CD4-positive, alpha-beta T cell (primary cell): Measurements from ENCODE around the gene CPXM1. TPM values are rescaled to one million over a fixed set of nuclear protein-coding genes. Genes with fewer than 3 reads are reported as not detected.

ENCODE experiments used
- ATAC-seq: fragments of 200-7000 bp; cut with Tn5 transposase; one replicate; pipeline ENCODE4 v1.10.0; 2022; ENCODE audit warnings: mild to moderate bottlenecking; ENCODE audit not compliant: poor library complexity
- CTCF ChIA-PET: fragments of 350-600 bp; sonication (Branson Sonifier 250); formaldehyde crosslinking; loops from one replicate; lab custom pipeline; 2021; ENCODE audit warnings: antibody characterized with exemption, inconsistent platforms; lab: Charles Lee
- POLR2A ChIA-PET: fragments of 350-600 bp; sonication (Branson Sonifier 250); formaldehyde crosslinking; loops from one replicate; lab custom pipeline; 2021; ENCODE audit warnings: antibody characterized with exemption, inconsistent platforms; lab: Charles Lee
- DNase-seq, 14 experiments: peaks; one replicate each; pipeline ENCODE4 v3.0.0-alpha.2; 2013 to 2020; ENCODE audit warnings: mixed read lengths in 2 of 14
- H3K27ac ChIP-seq, 2 donors: one replicate each; pipeline versions ENCODE4 v1.5.1 to v1.7.0; 2013; ENCODE audit warnings: low read length in 2 of 2, low read depth in 1 of 2, mild to moderate bottlenecking in 1 of 2
- H3K27me3 ChIP-seq, 2 experiments: 1 replicate in 1 of 2; 2 replicates in 1 of 2; pipeline versions ENCODE4 v1.6.1 to v1.7.0; 2013; ENCODE audit warnings: low read length in 2 of 2, control low read depth in 1 of 2, mild to moderate bottlenecking in 1 of 2, moderate library complexity in 1 of 2; ENCODE audit not compliant: insufficient read depth in 2 of 2, control insufficient read depth in 1 of 2
- H3K36me3 ChIP-seq: one replicate; pipeline ENCODE4 v1.6.1; 2013; ENCODE audit warnings: low read length, control low read depth; ENCODE audit not compliant: insufficient read depth
- H3K4me1 ChIP-seq: one replicate; pipeline ENCODE4 v1.6.1; 2013; ENCODE audit warnings: low read length, control low read depth; ENCODE audit not compliant: insufficient read depth
- H3K4me3 ChIP-seq: one replicate; pipeline ENCODE4 v1.5.1; 2013; ENCODE audit warnings: mild to moderate bottlenecking, low read length, moderate library complexity
- H3K9me3 ChIP-seq, 2 experiments: 1 replicate in 1 of 2; 2 replicates in 1 of 2; pipeline versions ENCODE4 v1.6.1 to v1.7.0; 2013; ENCODE audit warnings: low read length in 2 of 2, mild to moderate bottlenecking in 2 of 2, control low read depth in 1 of 2, moderate library complexity in 1 of 2; ENCODE audit not compliant: control insufficient read depth in 1 of 2, insufficient read depth in 1 of 2
- H3K27ac Mint-ChIP-seq: one replicate; pipeline ENCODE4 v1.8.0; 2020; ENCODE audit warnings: mixed read lengths
- H3K27me3 Mint-ChIP-seq: one replicate; pipeline ENCODE4 v1.8.0; 2021; ENCODE audit warnings: mixed read lengths
- H3K36me3 Mint-ChIP-seq: one replicate; pipeline ENCODE4 v1.8.0; 2021; ENCODE audit warnings: low read depth, mixed read lengths
- H3K4me1 Mint-ChIP-seq: one replicate; pipeline ENCODE4 v1.8.0; 2021; ENCODE audit warnings: low read depth, mixed read lengths
- H3K4me3 Mint-ChIP-seq: one replicate; pipeline ENCODE4 v1.8.0; 2020; ENCODE audit warnings: mild to moderate bottlenecking, mixed read lengths
- H3K9me3 Mint-ChIP-seq: one replicate; pipeline ENCODE4 v1.8.0; 2020; ENCODE audit warnings: mixed read lengths
- intact Hi-C, 2 experiments: fragments of 100-400 bp; cut with DNase I in 1 of 2; cut with micrococcal nuclease in 1 of 2; formaldehyde crosslinking; loops; one replicate each; pipeline versions ENCODE4 v1.15.1 to v1.9.0; 2023 to 2025; cut with DNase I, micrococcal nuclease
- total RNA-seq, 174 experiments: library from RNA in 2 of 174; stranded (reverse) in 2 of 174; gene quantifications; one replicate each; pipeline ENCODE4 v1.2.3 and lab custom pipeline; 2021 to 2026
- TF ChIP-seq, protein P1 (sequence below): fragments of 200-600 bp; IDR thresholded peaks from one replicate; pipeline ENCODE4 v1.8.0; 2022; ENCODE audit warnings: antibody characterized with exemption, mild to moderate bottlenecking

CPXM1 gene
- total RNA-seq, 2 experiments from 2014 or later, result not detected

DNA sequence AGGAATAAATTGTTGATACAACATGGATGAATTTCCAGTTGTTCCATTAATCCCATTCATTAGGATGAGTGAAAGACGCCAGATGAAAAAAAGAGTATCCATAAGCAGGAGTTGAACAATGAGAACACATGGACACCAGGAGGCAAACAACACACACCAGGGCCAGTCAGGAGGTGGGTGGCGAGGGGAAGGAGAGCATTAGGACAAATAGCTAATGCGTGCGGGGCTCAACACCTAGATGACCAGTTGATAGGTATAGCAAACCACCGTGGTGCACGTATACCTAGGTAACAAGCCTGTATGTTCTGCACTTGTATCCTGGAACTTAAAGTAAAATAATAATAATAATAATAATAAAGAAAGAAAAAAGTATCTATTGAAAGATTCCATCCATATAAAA lies 28.9 kb upstream of the CPXM1 start:
- no peak overlapping the region for H3K4me3 Mint-ChIP-seq
- H3K27ac ChIP-seq, result no peak overlapping the region
- TF ChIP-seq, protein P1, sequence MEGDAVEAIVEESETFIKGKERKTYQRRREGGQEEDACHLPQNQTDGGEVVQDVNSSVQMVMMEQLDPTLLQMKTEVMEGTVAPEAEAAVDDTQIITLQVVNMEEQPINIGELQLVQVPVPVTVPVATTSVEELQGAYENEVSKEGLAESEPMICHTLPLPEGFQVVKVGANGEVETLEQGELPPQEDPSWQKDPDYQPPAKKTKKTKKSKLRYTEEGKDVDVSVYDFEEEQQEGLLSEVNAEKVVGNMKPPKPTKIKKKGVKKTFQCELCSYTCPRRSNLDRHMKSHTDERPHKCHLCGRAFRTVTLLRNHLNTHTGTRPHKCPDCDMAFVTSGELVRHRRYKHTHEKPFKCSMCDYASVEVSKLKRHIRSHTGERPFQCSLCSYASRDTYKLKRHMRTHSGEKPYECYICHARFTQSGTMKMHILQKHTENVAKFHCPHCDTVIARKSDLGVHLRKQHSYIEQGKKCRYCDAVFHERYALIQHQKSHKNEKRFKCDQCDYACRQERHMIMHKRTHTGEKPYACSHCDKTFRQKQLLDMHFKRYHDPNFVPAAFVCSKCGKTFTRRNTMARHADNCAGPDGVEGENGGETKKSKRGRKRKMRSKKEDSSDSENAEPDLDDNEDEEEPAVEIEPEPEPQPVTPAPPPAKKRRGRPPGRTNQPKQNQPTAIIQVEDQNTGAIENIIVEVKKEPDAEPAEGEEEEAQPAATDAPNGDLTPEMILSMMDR, result no peak
- no peak overlapping the region for H3K4me3 ChIP-seq
- H3K4me1 Mint-ChIP-seq, result peaks cover 21% of the 10 kb centered on the region
- no peak overlapping the region for H3K27ac Mint-ChIP-seq
- H3K4me1 ChIP-seq, result peaks cover 8% of the 10 kb centered on the region
- CTCF ChIA-PET, result no interaction called here
- peaks cover 15% of the 10 kb centered on the region for H3K27me3 Mint-ChIP-seq
- no peaks in the 10 kb centered on the region for H3K36me3 Mint-ChIP-seq
- ATAC-seq (no peak), DNase-seq (no peak)
- H3K9me3 ChIP-seq, result no peaks in the 10 kb centered on the region
- POLR2A ChIA-PET, result no interaction called here
- intact Hi-C loops, result no loop called here
- no peaks in the 10 kb centered on the region for H3K27me3 ChIP-seq
- H3K9me3 Mint-ChIP-seq, result no peaks in the 10 kb centered on the region
- H3K36me3 ChIP-seq, result no peaks in the 10 kb centered on the region

DNA sequence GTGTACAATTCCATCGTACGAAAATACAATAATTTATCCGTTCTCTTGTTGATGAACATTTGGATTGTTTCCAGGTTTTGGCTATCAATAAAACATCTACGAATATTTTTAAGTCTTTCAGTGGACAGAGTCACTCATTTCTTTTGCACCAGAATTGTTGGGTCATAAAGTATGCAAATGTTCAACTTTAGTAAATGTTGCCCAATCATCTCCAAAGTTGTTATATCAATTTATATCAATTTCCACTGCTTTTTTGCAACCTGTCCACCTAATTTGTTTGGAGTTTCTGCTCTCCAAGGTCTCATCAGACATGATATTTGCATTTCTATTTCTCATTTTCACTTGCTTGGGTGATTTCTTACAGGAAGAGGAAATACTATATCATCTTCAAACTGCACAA lies 26.2 kb upstream of the CPXM1 start:
- no peak overlapping the region for H3K4me3 ChIP-seq
- intact Hi-C loops, result no loop called here
- no peak overlapping the region for H3K4me3 Mint-ChIP-seq
- H3K27ac Mint-ChIP-seq, result no peak overlapping the region
- ChIA-PET CTCF (interaction anchor here (0.7 kb wide), 1 partner anchor 63 kb away, joined by 3 read pairs; no protein-coding TSS in a partner anchor), POLR2A (no interaction called here)
- H3K9me3 Mint-ChIP-seq, result no peaks in the 10 kb centered on the region
- no peak overlapping the region for H3K27ac ChIP-seq
- DNase-seq (no peak), ATAC-seq (no peak)
- H3K36me3 Mint-ChIP-seq, result no peaks in the 10 kb centered on the region
- H3K9me3 ChIP-seq, result no peaks in the 10 kb centered on the region
- TF ChIP-seq, protein P1, result no peak
- peaks cover 14% of the 10 kb centered on the region for H3K4me1 ChIP-seq
- H3K36me3 ChIP-seq, result no peaks in the 10 kb centered on the region
- H3K4me1 Mint-ChIP-seq, result peaks cover 28% of the 10 kb centered on the region
- no peaks in the 10 kb centered on the region for H3K27me3 ChIP-seq
- H3K27me3 Mint-ChIP-seq, result peaks cover 21% of the 10 kb centered on the region

DNA sequence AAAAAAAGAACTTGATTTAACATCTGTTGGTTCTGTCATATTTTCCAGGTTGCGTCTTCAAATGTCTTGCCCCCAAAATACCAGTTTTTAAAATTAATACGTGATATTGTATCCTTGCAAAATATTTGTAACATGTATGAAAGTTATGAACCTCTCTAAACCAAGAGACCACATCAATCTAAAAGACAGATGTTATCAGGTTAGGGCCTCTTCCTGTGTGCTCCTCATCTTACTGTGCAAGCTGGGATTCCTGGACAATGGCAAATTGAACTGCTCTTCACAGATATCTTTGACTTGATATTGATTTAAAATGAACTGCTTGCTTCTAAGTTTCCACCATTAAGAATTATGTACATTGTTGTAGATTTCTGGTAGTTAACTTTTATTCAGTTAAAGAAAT lies 25.3 kb upstream of the CPXM1 start:
- H3K4me1 Mint-ChIP-seq, result peaks cover 32% of the 10 kb centered on the region
- no peaks in the 10 kb centered on the region for H3K36me3 ChIP-seq
- ChIA-PET CTCF (no interaction called here), POLR2A (no interaction called here)
- TF ChIP-seq, protein P1, result no peak
- H3K9me3 Mint-ChIP-seq, result no peaks in the 10 kb centered on the region
- no peak overlapping the region for H3K4me3 ChIP-seq
- H3K9me3 ChIP-seq, result no peaks in the 10 kb centered on the region
- peaks cover 0 to 1% of the 10 kb centered on the region in 2 experiments for H3K27me3 ChIP-seq
- DNase-seq (peak in 3 of 14 experiments; percentile 38 to 48 (median 46)), ATAC-seq (no peak)
- H3K27ac ChIP-seq, result no peak overlapping the region
- H3K4me3 Mint-ChIP-seq, result peak overlapping the region; percentile 39
- peaks cover 24% of the 10 kb centered on the region for H3K27me3 Mint-ChIP-seq
- H3K4me1 ChIP-seq, result peaks cover 23% of the 10 kb centered on the region
- H3K36me3 Mint-ChIP-seq, result no peaks in the 10 kb centered on the region
- H3K27ac Mint-ChIP-seq, result no peak overlapping the region
- intact Hi-C loops, result no loop called here
